Right lung (tissue), 5 donors: ENCODE results near the gene GRIK4. TPM values are rescaled to one million over a fixed set of nuclear protein-coding genes. Genes with fewer than 3 reads are reported as not detected.
A peak's percentile ranks its signal among the peaks of the same experiment; 100 is the strongest.
"Not testable (repeated sequence)": the region's sequence is repeated elsewhere in the genome, so short reads cannot be mapped to it uniquely, and the experiment has no call there.

Experiments
- DNase-seq, 2 donors: peaks; one replicate each; pipeline ENCODE4 v3.0.0-alpha.2; 2013
- polyA plus RNA-seq, 5 donors: library from polyadenylated mRNA; unstranded; fragments of 120-200 nt; gene quantifications; one replicate each; pipeline versions ENCODE4 v1.2.1 to v1.2.3, GENCODE V29; 2013; ENCODE audit warnings: inconsistent platforms in 1 of 5, low replicate concordance in 1 of 5; ENCODE audit not compliant: insufficient read length in 5 of 5, insufficient read depth in 1 of 5

GRIK4 gene
- polyA plus RNA-seq, 5 donors, result 6.3 to 10.2 (median 8.3) TPM

DNA sequence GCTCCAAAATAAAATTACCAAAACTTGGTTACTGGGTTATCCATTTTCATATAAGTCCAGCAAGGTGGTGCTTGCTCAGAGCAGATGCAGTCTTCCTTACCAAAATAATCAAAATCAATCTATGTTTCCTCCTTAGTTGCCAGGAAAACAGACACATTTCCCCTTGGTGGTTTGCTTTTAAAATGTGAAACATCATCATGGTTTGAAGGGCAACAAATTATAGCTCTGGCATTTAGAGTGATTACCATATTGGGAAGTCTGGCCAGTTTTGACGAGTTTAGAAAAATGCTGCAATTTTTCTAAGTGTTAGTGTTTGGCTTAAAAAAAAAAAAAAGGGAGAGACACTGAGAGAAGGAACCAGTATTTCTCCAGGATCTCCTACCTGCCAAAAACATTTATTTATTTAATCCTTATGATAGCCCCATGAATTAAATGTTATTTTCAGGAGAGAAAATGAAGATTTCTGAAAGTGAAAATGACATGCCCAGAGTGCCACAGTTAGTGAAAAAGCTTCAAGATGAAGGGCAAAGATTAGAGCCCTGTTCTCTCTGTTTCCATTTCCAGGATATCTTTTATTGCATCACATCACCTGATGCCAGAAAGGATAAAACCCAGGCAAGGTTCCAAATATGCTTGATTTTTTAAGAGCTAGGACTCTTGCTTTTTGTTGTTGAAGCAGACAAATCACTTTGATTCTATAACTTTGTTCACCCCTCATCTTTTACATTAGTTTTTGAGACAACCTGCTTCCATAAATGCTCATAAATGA lies 482.7 kb downstream of the GRIK4 start:
- DNase-seq, result no peak

DNA sequence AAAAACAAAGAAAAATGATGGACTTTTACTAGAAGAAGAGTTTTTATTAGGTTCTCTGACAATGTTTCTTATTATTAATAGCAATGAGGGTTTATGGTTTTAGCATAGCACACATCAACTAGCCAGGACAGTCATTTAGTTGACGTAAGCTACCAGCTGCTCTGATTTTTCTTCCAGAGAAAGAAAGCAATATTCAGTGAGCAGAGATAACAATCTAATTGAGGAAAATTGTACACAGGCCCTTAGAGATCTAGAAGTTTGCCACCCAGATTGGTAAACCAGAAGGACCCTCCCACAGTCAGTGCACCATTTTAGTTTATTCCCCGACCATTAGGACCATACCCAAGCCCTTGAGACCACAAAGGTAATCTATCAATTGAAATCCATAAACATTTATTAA lies 483.6 kb downstream of the GRIK4 start:
- no peak for DNase-seq

DNA sequence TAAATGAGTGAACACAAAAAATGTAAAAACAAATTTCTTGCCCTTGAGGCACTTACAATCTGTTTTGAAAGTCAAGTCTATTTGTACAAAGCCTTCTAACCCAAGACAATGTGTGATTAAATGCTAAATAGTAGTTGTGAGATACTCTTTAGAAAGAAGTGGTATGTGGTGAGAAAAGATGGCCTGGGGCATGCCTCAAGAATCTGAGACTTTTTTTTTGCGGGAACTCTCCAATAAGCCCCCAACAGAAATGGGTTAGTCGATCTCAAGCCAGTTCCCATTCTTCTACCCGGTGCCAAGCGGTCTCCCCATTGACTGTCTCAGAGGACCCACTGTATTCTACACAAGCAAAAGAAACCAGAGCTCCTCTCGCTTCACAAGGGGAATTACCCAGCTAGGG lies 485.4 kb downstream of the GRIK4 start:
- DNase-seq, result no peak

DNA sequence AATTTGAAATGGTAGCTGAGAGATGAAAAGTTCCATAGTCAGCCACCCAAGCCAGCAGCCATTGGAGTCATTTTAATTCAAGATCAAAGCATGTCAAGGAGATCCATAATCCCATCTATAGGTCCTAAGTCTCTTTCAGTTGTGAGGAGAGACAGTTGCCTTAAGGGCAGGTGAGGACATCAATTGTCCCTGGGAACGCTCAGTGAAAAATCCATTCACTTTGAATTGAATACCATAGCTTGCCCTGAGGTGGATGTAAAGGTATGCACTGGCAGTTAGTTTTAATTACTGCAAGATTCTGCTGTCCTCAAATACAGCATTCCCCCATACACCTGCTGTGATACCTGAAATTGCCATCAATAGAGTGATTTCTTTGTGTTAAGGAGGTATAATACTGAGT lies 487.0 kb downstream of the GRIK4 start:
- DNase-seq, result no peak

DNA sequence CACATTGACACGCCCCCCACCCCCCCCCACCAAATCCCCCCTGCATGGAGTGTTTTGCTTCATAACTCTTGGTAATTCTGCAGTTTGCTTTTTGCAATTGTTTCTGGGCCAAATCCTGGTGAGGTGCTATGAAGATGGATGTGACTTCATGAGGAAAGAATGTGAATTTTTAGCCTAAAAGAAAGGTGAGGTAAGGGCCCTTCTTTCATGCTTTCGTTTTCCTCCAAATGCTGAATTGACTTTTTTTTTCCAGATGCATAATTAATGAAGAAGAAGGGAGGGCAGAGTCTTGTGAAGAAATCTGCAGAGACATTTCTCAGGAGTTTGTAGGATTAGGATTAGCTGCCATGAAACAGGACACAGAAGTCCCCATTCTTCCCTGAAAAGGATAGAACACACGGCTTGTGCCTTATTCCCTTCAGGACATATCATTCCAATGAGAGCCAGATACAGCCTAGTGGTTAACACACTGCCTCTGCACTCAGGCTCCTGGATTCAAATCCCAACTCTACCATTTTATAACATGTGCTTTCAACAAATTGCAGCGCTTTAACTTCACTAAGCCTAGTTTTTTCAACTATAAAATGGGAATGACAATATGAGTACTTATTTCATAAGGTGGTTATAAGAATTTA lies 492.8 kb downstream of the GRIK4 start:
- no peak for DNase-seq

DNA sequence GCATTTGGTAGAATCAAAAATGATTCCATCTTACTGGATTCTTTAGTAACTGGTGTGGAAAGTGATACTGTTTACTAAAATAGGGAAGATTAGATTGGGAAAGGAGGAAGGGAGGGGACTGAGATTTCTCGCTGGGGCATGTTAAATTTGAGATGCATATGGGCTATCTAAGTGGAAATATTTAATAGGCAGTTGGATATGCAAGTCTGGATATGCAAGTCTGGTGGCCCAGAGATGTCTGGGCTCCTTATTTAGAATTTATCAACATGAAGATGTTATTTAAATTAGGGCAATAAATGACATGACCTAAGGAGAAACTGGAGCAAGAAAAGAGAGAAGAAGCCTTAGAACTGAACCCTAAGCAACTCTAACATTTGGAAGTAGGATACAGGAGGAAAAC lies 495.4 kb downstream of the GRIK4 start:
- DNase-seq, result no peak

DNA sequence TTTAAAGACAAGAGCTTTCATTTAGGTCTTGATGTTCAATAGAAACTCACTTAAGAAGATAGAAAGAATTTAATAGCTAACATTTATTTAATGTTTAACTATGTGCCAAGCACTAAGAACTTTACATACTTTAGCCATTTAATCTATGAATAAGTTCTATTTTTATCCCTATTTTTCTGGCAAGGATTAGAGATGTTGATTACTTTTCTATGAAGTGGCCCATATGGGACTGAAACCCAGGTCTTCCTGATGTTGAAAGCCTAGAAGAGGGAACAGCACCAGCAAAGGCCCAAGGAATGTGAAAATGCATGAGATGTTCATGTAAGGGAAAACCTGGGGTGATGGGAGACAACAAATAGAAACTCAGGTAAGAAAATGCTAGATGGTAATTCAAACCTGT lies 497.0 kb downstream of the GRIK4 start:
- no peak for DNase-seq

DNA sequence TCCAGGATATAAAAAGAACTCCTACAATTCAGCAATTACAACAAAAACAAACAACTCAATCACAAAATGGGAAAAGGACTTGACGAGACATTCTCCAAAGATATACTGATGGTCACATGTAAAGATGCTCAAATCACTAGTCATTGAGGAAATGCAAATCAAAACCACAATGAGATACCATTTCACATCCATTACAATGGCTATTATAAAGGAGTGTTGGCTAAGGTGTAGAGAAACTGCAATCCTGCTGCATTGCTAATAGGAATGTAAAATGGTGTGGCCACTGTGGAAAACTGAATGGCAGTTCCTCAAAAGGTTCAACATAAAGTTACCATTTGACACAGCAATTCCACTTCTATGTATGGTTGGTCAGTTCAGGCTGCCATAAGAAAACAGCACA lies 500.5 kb downstream of the GRIK4 start:
- no peak for DNase-seq

DNA sequence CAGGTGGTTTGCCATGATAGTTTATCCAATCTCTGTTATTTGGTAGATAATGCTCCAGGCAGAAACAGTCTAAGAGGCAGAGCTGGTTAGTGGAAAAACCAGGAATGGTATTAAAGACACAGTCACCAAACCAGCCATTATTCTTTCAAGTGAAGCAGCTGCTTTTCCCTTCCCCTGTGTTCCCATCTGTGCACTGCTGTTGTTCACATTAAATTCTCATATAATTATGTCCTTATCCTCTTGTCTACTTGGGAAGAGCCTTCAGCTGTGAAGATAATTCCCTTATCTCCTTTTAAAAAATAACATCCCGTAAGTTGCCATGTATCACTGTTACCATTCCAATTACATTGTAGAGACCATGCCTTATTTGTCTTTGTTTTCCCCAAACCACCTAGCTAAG lies 507.2 kb downstream of the GRIK4 start:
- DNase-seq, result no peak

DNA sequence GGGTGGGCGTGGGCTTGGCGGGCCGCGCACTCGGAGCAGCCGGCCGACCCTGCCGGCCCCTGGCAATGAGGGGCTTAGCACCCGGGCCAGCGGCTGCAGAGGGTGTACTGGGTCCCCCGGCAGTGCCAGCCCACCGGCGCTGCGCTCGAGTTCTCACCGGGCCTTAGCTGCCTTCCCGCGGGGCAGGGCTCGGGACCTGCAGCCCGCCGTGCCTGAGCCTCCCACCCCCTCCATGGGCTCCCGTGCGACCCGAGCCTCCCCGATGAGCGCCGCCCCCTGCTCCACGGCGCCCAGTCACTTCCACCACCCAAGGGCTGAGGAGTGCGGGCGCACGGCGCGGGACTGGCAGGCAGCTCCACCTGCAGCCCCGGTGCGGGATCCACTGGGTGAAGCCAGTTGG lies 510.2 kb downstream of the GRIK4 start:
- DNase-seq, result not testable (repeated sequence)

DNA sequence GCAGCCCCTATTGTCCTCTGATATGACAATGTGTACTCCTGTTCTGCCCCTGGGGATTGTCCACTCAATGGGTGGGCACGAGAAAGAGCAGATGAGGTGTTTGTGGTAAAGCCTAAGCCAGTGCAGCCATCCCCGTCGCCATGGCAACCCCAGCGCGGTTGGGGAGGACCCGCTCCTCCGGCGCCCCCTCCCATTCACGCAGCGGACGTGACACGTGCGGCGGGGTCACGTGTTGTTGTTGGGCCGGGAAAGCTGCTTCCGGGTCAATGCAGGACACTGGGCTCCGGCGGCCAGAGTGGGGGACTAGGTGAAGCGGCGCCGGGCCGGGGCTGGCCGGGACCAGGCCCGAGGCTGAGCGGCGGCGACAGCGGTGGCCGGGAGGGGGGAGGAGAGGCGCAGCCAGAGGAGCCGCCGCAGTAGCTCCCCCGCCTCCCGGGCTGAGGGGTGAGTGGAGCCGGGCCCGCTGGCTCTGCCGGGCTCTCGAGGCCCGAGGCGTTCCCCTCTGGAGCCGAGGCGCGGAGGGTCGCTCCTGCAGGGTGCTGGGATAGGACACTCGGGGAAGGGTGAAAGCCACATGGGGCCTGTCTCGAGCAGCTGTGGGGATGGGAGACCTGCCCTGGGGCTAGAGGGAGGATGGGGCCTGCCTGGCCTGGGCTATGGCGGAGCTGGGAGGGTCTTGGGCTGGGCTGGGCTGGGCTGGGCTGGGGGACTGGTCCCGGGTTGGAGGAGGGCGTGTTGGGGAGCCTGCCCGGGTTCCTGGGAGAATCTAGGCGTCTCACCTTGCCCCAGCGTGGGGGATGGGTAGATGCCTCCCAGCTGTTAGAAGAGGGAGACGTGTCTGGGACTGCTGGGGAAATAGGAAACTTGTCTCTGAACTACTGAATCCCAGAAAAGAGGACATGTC lies 512.6 kb downstream of the GRIK4 start, which contains the start of gene TBCEL:
Gene TBCEL (plus strand): TSS at position 255 of the 904 bp plus-strand sequence. CDS start 21,589 bp downstream, outside the sequence.
- DNase-seq, result peak; percentile 88

DNA sequence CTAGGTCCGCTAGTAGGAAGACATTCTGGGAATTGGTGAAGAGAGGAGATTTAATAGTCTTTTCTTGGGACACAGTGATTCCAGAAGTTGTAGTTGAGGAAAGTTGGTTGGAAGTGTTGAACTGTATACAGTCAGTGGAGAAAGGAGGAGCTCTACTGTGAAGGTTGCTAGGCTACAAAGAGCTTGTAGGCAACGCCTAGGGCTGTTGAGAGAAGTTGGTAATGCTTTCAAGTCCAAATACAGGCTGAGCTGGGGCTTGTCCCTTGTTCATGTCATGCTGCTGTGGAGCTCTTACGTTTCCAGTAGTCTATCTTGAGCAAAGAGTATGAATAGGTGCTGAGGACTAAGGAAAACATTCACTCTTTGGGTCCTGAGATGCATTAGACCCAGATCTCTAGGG lies 513.4 kb downstream of the GRIK4 start:
- DNase-seq, result no peak

DNA sequence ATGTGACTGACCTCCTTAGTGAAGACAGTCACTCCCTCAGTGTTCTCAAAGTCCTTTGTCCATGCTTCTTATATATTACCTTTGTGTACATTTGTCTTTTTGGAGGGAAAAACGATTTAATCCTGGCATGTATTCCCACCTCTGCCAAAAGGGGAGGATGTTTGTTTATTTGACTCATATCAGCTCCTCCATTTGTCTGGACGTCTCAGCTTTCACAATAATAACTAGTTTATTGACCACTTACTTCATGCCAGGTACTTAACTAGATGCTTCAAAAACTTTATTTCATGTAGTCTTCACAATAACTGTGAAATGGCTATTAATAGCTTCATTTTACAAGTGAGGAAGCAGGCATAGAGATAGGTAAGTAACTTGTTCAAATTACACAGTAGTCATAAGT lies 517.6 kb downstream of the GRIK4 start:
- DNase-seq, result no peak

DNA sequence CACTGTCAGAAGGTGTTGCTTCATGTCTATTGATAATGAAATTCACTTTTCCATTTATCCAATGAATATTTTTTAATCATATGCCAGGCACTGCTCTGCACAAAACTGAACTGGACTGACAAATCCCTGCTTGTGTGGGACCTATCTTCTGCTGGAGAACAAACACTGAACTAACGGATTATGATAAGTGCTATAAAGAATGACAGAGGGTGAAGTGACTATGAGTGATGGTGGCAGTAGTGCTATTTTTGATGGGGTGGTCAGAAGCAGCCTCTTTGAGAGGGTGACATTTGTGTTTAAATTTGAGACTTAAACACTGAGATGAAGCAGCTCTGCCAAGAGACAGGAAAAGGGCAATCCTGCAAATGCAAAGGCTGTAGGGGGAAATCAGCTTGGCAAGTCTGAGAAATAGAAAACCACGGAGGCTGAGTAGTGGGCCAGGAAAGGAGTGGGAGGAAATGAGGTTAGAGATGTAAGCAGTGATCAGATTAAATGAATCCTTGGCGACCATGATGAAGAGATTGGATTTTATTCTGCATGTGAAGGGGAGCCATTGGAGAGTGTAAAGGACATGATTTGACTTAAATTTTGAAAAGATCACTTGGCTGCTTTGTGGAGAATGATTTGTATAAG lies 518.4 kb downstream of the GRIK4 start:
- no peak for DNase-seq

DNA sequence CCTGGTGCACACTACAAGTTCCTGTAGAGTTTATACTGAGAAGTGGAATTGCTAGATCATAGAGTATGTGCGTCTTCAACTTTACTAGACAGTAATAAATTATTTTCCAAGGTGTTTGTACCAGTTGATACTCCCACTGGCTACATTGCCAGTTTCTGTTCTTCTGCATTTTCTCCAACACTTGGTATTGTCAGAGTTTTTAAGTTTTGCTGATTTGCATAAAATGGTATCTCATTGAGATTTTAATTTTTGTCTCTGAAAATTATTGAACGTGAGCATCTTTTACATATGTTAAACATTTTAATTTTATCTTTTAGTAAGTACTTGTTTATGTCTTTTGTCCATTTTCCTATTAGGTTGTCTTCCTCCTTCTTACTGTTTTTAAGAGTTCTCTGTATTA lies 519.6 kb downstream of the GRIK4 start:
- no peak for DNase-seq

DNA sequence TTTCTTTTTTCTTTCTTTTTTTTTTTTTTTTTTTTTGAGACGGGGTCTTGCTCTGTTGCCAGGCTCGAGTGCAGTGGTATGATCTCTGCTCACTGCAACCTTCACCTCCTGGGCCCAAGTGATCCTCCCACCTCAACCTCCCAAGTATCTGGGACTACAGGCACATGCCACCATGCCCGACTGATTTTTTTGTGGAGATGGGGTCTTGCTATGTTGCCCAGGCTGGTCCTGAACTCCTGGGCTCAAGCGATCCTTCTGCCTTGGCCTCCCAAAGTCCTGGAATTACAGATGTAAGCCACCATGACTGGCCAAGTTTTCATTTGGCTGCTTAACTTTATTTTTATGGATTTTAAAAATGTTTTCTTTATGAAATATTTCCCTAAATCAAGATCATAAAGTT lies 520.1 kb downstream of the GRIK4 start:
- DNase-seq, result not testable (repeated sequence)

DNA sequence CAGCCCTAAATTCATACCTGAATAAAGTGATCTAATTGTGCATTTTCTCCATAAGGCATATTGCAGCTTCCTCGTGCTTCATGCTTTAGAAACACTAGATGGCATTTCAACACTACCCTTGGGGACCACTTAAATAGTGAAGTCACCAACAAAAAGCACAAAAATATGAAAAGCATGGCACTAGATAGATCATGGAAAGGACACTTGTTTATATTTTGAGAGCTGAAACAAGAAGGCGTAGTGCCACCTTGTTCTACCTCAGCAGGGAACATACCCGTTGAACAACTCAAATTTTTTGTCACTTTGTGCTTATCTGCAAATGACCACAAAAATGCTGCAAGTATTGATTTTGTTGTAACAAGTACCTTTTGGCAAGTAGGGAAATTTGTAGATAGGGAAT lies 521.0 kb downstream of the GRIK4 start:
- no peak for DNase-seq

DNA sequence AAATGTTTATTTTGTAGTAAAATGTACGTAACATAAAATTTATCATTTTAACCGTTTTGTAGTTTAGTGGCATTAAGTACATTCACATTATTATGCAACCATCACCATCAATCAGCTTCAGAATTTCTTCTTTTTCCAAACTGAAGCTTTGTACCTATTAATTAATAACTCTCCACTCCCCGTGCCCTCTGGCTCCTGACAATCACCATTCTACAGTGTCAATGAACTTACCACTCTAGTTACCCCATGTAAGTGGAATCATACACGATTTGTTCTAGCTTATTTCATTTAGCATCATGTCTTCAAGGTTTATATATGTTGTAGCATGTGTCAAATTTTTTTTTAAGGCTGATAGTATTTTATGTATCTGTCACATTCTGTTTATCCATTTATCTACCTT lies 522.1 kb downstream of the GRIK4 start:
- DNase-seq, result no peak

DNA sequence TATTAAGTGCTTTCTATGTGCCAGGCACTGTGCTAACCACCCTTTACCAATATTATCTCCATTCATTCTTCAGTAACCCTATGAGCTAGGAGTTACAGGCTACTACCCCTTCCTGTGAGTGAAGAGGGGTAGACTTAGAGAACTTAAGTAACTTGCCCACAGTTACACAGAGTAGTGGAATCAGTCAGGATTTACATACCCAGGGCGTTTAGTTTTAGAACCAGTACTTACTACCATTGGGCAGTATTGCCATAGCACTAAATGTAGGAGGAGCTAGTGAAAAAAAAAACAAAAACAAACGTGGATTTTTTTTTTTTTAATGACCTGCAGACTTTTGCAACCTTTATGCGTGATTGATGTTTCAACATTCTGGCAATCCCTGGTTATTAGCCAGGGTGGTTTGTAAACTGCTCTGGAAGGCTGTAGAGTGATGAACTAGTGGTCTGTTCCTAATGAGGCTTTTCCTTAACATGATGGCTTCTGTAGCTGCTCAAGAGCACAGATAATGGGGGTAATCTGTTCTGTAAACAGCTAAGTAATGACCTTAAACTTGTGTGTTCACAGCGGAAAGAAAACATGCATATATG lies 523.7 kb downstream of the GRIK4 start:
- DNase-seq, result no peak

DNA sequence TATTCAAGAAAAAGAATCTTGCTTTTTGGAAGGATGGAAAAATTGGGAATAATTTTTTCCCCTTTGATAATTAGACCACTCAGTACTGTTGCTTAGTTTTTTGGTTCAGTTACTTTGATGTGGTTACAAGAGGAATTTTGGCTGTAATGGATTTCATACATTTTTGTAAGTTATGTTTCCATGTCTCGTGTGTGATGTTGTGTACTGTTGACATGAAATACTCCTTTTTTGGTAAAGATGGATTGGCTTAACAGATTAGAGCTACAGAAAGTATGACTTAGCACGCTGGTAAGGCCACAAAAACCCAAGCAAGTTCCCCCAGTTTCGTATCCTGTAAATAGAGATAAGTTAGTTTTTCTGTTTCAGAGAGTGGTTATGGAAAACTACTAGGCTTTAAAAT lies 524.2 kb downstream of the GRIK4 start:
- DNase-seq, result no peak

DNA sequence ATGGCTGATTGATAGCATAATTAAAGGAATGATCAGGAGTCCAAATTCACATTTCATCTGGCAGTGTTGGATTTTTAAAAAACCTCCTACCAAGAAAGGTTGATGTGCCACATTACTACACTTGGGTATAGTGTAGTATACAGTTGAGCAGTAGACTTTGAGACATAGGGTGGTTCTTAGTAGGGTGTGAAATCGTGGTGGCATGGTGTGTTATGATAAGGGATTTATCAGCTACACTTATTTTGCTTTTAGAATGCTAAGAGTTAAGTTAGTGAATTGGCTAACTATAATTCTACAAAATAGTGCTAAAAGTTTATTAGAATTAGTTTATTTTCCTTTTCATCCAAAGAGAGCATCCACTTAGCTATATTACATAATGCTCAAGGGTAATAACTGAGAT lies 525.5 kb downstream of the GRIK4 start:
- no peak for DNase-seq
